Ascending aorta (tissue), 2 donors: ENCODE measurements around the gene IMMP2L. TPM values are rescaled to one million over a fixed set of nuclear protein-coding genes. Genes with fewer than 3 reads are reported as not detected.

Experiments used
- DNase-seq, 2 donors: peaks; one replicate each; pipeline ENCODE4 v3.0.0-alpha.2; 2019; ENCODE audit warnings: low spot score in 2 of 2
- H3K27ac ChIP-seq, 2 donors: fragments of 200-600 bp; sonication (generic); one replicate each; pipeline ENCODE4 v1.5.1; 2016 to 2017; ENCODE audit warnings: mild to moderate bottlenecking in 1 of 2
- H3K27me3 ChIP-seq: fragments of 200-600 bp; sonication (generic); one replicate; pipeline ENCODE4 v1.5.1; 2017
- H3K36me3 ChIP-seq, 2 donors: fragments of 200-600 bp; sonication (generic); one replicate each; pipeline ENCODE4 v1.5.1; 2016
- H3K4me1 ChIP-seq, 2 donors: fragments of 200-600 bp; sonication (generic); one replicate each; pipeline ENCODE4 v1.5.1; 2016 to 2017; ENCODE audit warnings: mild to moderate bottlenecking in 1 of 2
- H3K4me3 ChIP-seq, 2 donors: fragments of 200-600 bp; sonication (generic); one replicate each; pipeline ENCODE4 v1.5.1; 2016 to 2017; ENCODE audit warnings: mild to moderate bottlenecking in 1 of 2
- H3K9me3 ChIP-seq, 2 donors: fragments of 200-600 bp; sonication (generic); one replicate each; pipeline ENCODE4 v1.5.1; 2016
- CTCF ChIP-seq, 3 experiments: fragments of 200-600 bp in 2 of 3; fragments of 450-650 bp in 1 of 3; sonication (generic) in 2 of 3; IDR thresholded peaks; one replicate each; pipeline ENCODE4 v1.5.1; 2016 to 2019; ENCODE audit warnings: antibody characterized with exemption in 3 of 3, mild to moderate bottlenecking in 1 of 3, moderate library complexity in 1 of 3
- intact Hi-C: fragments of 100-400 bp; cut with DNase I; formaldehyde crosslinking; loops from one replicate; pipeline ENCODE4 v1.15.1; 2023
- total RNA-seq: library from RNA; depleted of rRNA; stranded (reverse); fragments of >200 nt; gene quantifications from one replicate; pipeline ENCODE4 v1.1.0, GENCODE V29; 2016

IMMP2L gene
- total RNA-seq, 1 donor from 2014 or later: 143 TPM

DNA sequence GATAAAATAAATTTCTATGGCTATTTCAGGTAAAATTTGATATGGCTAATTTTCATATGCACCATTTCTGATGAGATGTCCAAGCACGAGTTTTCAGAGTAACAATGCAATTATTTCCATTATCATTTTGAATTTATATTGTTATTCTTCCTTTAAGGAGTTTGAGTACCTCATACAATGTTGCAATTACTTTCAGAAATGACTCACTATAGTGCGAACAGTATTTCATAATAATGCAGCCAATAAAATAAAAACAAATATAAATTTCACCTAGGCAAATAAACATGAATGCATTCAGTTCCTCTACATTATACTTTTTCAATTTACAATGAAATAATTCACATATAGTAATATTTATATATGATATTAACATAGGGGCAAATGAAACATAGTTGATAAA, 550.1 kb downstream of the IMMP2L start:
- intact Hi-C loops: no loop called here
- no peak for TF ChIP-seq CTCF (IDR thresholded peaks at IDR 0.05)
- H3K27ac ChIP-seq: no peak overlapping the region
- no peaks in the 10 kb centered on the region for H3K4me1 ChIP-seq
- no peak overlapping the region for H3K4me3 ChIP-seq
- DNase-seq: no peak
- no peaks in the 10 kb centered on the region for H3K27me3 ChIP-seq
- H3K36me3 ChIP-seq: no peaks in the 10 kb centered on the region
- no peaks in the 10 kb centered on the region for H3K9me3 ChIP-seq

DNA sequence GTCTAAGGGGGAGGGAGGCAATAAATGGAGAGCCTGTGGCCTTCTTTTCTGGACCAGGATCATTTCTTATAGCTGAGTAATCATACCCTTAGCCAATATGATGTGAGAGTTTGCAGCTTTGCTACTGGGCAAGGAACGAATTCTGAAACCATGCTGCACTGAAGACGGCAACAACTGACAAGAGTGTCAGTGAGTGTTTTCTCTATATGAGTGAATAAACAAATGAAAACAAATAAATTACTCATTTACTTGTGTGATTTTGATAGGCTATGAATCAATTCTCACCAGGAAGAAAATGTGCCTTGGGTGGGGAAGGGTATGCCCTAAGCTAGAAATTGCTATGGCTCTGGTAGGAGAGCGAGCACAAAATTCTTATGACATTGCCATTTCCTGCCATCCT, 550.8 kb downstream of the IMMP2L start:
- no peaks in the 10 kb centered on the region for H3K9me3 ChIP-seq
- no peak for TF ChIP-seq CTCF (IDR thresholded peaks at IDR 0.05)
- no peaks in the 10 kb centered on the region for H3K27me3 ChIP-seq
- no peak overlapping the region for H3K27ac ChIP-seq
- intact Hi-C loops: no loop called here
- H3K36me3 ChIP-seq: no peaks in the 10 kb centered on the region
- no peak overlapping the region for H3K4me3 ChIP-seq
- DNase-seq: no peak
- no peaks in the 10 kb centered on the region for H3K4me1 ChIP-seq

DNA sequence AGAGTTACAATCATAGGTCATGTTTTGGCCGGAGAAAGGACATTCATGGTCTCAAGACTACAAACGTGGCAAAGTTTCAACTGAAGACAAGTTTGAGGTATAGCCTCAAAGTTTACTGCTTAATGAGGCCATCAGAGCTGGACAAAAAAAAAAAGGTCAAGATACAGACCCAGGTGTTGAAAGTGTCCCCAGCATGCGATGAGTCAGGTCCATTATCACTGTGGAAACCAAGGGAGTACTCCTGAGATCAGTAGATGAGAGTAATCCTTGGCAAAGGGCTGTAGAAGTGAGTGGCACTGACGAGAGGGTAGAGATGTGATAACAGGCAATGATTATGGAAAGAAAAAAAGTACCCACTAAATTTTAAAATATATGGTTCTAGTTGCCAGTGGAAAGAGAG, 551.5 kb downstream of the IMMP2L start:
- Histone ChIP-seq H3K4me1 (no peaks in the 10 kb centered on the region), H3K36me3 (no peaks in the 10 kb centered on the region), H3K27ac (no peak overlapping the region), H3K27me3 (no peaks in the 10 kb centered on the region), H3K9me3 (no peaks in the 10 kb centered on the region), H3K4me3 (no peak overlapping the region)
- TF ChIP-seq CTCF (IDR thresholded peaks at IDR 0.05): no peak
- intact Hi-C loops: no loop called here
- no peak for DNase-seq

DNA sequence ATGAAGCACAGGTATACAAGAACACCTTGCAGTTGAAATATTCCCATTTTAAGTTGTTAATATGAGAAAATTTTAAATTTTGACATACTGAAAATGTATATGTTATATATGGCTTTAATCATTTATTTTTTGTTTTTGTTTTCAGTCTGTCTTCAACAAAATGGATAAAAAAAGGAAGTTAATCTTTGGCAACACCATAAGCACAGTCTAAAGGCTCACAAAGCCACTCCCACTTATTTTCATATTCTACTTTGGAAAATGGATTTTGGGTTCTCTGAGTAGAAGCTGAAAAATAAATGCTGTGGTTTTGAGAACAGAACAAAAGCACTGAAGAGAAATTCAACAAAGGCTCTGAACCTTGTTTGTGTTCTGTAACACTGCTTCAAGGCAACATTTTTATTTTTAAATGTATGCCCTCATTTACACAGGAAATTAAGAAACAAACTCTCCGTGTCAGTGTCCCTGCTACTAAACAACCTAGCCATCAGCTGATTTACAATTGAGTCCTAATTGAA, 552.7 kb downstream of the IMMP2L start:
- intact Hi-C loops: no loop called here
- DNase-seq: no peak
- H3K4me1 ChIP-seq: no peaks in the 10 kb centered on the region

GRCh38 chr7:111006691-111007090, 555.6 kb downstream of the IMMP2L start:
- H3K4me3 ChIP-seq: no peak overlapping the region
- no peak for TF ChIP-seq CTCF (IDR thresholded peaks at IDR 0.05)
- DNase-seq: no peak
- no peak overlapping the region for H3K27ac ChIP-seq
- no peaks in the 10 kb centered on the region for H3K9me3 ChIP-seq
- intact Hi-C loops: no loop called here
- H3K36me3 ChIP-seq: no peaks in the 10 kb centered on the region
- H3K4me1 ChIP-seq: no peaks in the 10 kb centered on the region
- H3K27me3 ChIP-seq: no peaks in the 10 kb centered on the region

More for the DNA sequence above, 552.7 kb downstream of the IMMP2L start:
- no peaks in the 10 kb centered on the region for H3K27me3 ChIP-seq
- no peaks in the 10 kb centered on the region for H3K9me3 ChIP-seq
- TF ChIP-seq CTCF (IDR thresholded peaks at IDR 0.05): no peak
- H3K4me3 ChIP-seq: no peak overlapping the region
- no peaks in the 10 kb centered on the region for H3K36me3 ChIP-seq
- H3K27ac ChIP-seq: no peak overlapping the region

DNA sequence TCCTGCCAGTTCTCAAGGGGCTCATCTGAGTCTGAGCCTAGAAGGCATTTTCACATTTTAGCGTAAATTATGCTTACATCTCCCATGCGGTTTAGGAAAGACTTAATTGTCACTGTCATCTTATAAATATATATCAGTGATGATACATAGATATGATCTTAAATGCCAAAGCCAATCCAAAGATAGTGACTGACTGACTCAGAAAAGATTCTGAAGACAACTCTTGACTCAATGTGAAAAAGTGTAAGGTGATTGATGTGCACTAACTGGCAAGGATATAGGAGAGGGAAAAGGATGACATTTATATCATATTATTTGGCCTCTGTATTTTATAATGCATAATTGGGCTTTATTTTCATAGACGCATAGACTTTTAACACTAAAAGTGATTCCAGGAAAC, 556.3 kb downstream of the IMMP2L start:
- Histone ChIP-seq H3K27me3 (no peaks in the 10 kb centered on the region), H3K4me1 (no peaks in the 10 kb centered on the region), H3K9me3 (no peaks in the 10 kb centered on the region), H3K4me3 (no peak overlapping the region), H3K27ac (no peak overlapping the region), H3K36me3 (no peaks in the 10 kb centered on the region)
- no peak for DNase-seq
- intact Hi-C loops: no loop called here
- no peak for TF ChIP-seq CTCF (IDR thresholded peaks at IDR 0.05)
